GM12878 (cell line): ENCODE measurements around the gene SUSD1. TPM values are rescaled to one million over a fixed set of nuclear protein-coding genes. Genes with fewer than 3 reads are reported as not detected.

Experiments
- ATAC-seq: fragments of 200-7000 bp; cut with Tn5 transposase; 3 replicates; pipeline ENCODE4 v1.9.1; 2020; ENCODE audit warnings: mild to moderate bottlenecking, moderate library complexity
- BruUV-seq: library from RNA; stranded (reverse); fragments of 400-500 nt; replicated peaks from 2 replicates; lab custom pipeline; 2021; lab: Mats Ljungman, UMichigan
- CTCF ChIA-PET: fragments of 300-600 bp; sonication (Branson Sonifier 250); formaldehyde crosslinking; extraction: SDS; loops from one replicate; lab custom pipeline; 2021; ENCODE audit warnings: inconsistent platforms; lab: Yijun Ruan, JAX
- POLR2A ChIA-PET: fragments of 350-600 bp; formaldehyde crosslinking; extraction: SDS; loops from one replicate; lab custom pipeline; 2021; ENCODE audit warnings: inconsistent platforms; lab: Charles Lee
- RAD21 ChIA-PET: fragments of 300-600 bp; sonication (Branson Sonifier 250); formaldehyde crosslinking; loops from one replicate; lab custom pipeline; 2023; ENCODE audit warnings: antibody characterized with exemption; ENCODE audit not compliant: unreplicated experiment; lab: Charles Lee
- SMC1A ChIA-PET: fragments of 300-600 bp; sonication (Branson Sonifier 250); formaldehyde crosslinking; loops from one replicate; lab custom pipeline; 2023; ENCODE audit not compliant: unreplicated experiment, uncharacterized antibody; lab: Charles Lee
- DNase-seq: peaks from one replicate; pipeline ENCODE4 v3.0.0-alpha.2; 2011; ENCODE audit warnings: low read depth, low spot score
- FAIRE-seq: peaks from 3 replicates; lab custom pipeline; 2011; peaks lifted over from hg19 to GRCh38; lab: Jason Lieb, UNC
- H2AFZ ChIP-seq: 2 replicates; pipeline ENCODE4 v1.6.0; 2011; ENCODE audit warnings: low read depth, low read length, control low read depth; ENCODE audit not compliant: control insufficient read depth
- H3K27ac ChIP-seq: 2 replicates; pipeline ENCODE4 v1.5.1; 2011; ENCODE audit warnings: control low read depth; ENCODE audit not compliant: control insufficient read depth, insufficient read depth
- H3K27me3 ChIP-seq, 2 experiments: replicated peaks in 1 of 2; 2 replicates each; pipeline versions ENCODE4 v1.6.0 to v1.6.1; 2011; ENCODE audit warnings: low read length in 1 of 2; ENCODE audit not compliant: control insufficient read depth in 2 of 2, insufficient read depth in 2 of 2
- H3K36me3 ChIP-seq, 2 experiments: 2 replicates each; pipeline ENCODE4 v1.5.1; 2011; ENCODE audit warnings: low read length in 1 of 2; ENCODE audit not compliant: control insufficient read depth in 2 of 2, insufficient read depth in 2 of 2
- H3K4me1 ChIP-seq: 2 replicates; pipeline ENCODE4 v1.6.1; 2011; ENCODE audit warnings: mild to moderate bottlenecking, low read length, moderate library complexity, mixed read lengths; ENCODE audit not compliant: control insufficient read depth, insufficient read depth
- H3K4me2 ChIP-seq: 2 replicates; pipeline ENCODE4 v1.6.0; 2011; ENCODE audit warnings: control low read depth; ENCODE audit not compliant: control insufficient read depth, insufficient read depth
- H3K4me3 ChIP-seq: fragments of 200-600 bp; sonication (generic); 2 replicates; pipeline ENCODE4 v1.5.1; 2016
- H3K79me2 ChIP-seq: 2 replicates; pipeline ENCODE4 v1.6.0; 2011; ENCODE audit warnings: low read length; ENCODE audit not compliant: control insufficient read depth, insufficient read depth
- H3K9ac ChIP-seq: 2 replicates; pipeline ENCODE4 v1.8.0; 2011; ENCODE audit warnings: low read length, control low read depth, mixed read lengths; ENCODE audit not compliant: control insufficient read depth, insufficient read depth
- H3K9me3 ChIP-seq: replicated peaks from 3 replicates; pipeline ENCODE4 v1.5.1; 2011; ENCODE audit warnings: mild to moderate bottlenecking, low read length; ENCODE audit not compliant: control insufficient read depth, insufficient read depth
- H4K20me1 ChIP-seq: 2 replicates; pipeline ENCODE4 v1.6.0; 2011; ENCODE audit not compliant: control insufficient read depth, insufficient read depth
- EED ChIP-seq: sonication (generic); IDR thresholded peaks from 2 replicates; pipeline ENCODE4 v1.6.1; 2016; ENCODE audit warnings: antibody characterized with exemption, low read depth
- HDGF ChIP-seq: fragments of 450-650 bp; IDR thresholded peaks from 2 replicates; pipeline ENCODE4 v1.6.1; 2016; ENCODE audit warnings: antibody characterized with exemption
- IKZF1 ChIP-seq: fragments of 450-650 bp; conservative IDR thresholded peaks from 2 replicates; pipeline ENCODE4 v1.6.1; 2017; ENCODE audit warnings: antibody characterized with exemption, mild to moderate bottlenecking
- IKZF2 ChIP-seq, 2 experiments: fragments of 450-650 bp; IDR thresholded peaks; 2 replicates each; pipeline ENCODE4 v1.6.1; 2017; ENCODE audit warnings: mild to moderate bottlenecking in 2 of 2, moderate library complexity in 2 of 2
- MTA2 ChIP-seq: fragments of 450-650 bp; IDR thresholded peaks from 2 replicates; pipeline ENCODE4 v1.6.1; 2016; ENCODE audit warnings: low read depth, mild to moderate bottlenecking, moderate library complexity
- NFIC ChIP-seq: IDR thresholded peaks from 2 replicates; pipeline ENCODE4 v1.6.1; 2012; ENCODE audit warnings: low read depth, mild to moderate bottlenecking, inconsistent platforms, low read length, moderate library complexity
- NR2F1 ChIP-seq: fragments of 450-650 bp; conservative IDR thresholded peaks from 2 replicates; pipeline ENCODE4 v1.6.1; 2017; ENCODE audit warnings: mild to moderate bottlenecking
- NRF1 ChIP-seq: conservative IDR thresholded peaks from 2 replicates; pipeline ENCODE4 v1.6.1; 2011; ENCODE audit warnings: mild to moderate bottlenecking, low read depth, low read length, improper control_type of control experiment
- POLR2A ChIP-seq: IDR thresholded peaks from 2 replicates; pipeline ENCODE4 v1.6.1; 2011; ENCODE audit warnings: low read depth, mild to moderate bottlenecking, low read length
- RB1 ChIP-seq: fragments of 450-650 bp; formaldehyde crosslinking; IDR thresholded peaks from 2 replicates; pipeline ENCODE4 v1.6.1; 2017; ENCODE audit warnings: mild to moderate bottlenecking, borderline replicate concordance
- RUNX3 ChIP-seq: IDR thresholded peaks from 2 replicates; pipeline ENCODE4 v1.6.1; 2012; ENCODE audit warnings: low read length, inconsistent platforms
- SP1 ChIP-seq: IDR thresholded peaks from one replicate; pipeline ENCODE4 v1.6.1; 2011; ENCODE audit warnings: low read depth, low read length
- TCF7 ChIP-seq: IDR thresholded peaks from 2 replicates; pipeline ENCODE4 v1.6.1; 2014; ENCODE audit warnings: antibody characterized with exemption, borderline replicate concordance
- ZNF217 ChIP-seq: fragments of 450-650 bp; IDR thresholded peaks from 2 replicates; pipeline ENCODE4 v1.6.1; 2017; ENCODE audit warnings: antibody characterized with exemption, mild to moderate bottlenecking
- ZNF384 ChIP-seq: IDR thresholded peaks from 2 replicates; pipeline ENCODE4 v1.6.1; 2012; ENCODE audit warnings: low read depth, mild to moderate bottlenecking, low read length, improper control_type of control experiment, borderline replicate concordance
- WGBS: methylation state at CpG from one replicate; pipeline ENCODE4 v1.1.6; 2016; ENCODE audit warnings: low lambda C conversion rate; ENCODE audit not compliant: insufficient replicate concordance, insufficient coverage; ENCODE audit errors: missing lambda C conversion rate; 5-methylcytosine and 5-hydroxymethylcytosine counted together
- in situ Hi-C: fragments of 300-500 bp; cut with MboI; formaldehyde crosslinking; loops from 9 replicates; pipeline ENCODE4 v1.14.3; 2018; ENCODE audit warnings: mixed read lengths
- intact Hi-C: fragments of 100-400 bp; cut with micrococcal nuclease; formaldehyde crosslinking; loops from one replicate; pipeline ENCODE4 v1.14.2; 2022; ENCODE audit not compliant: unreplicated experiment
- polyA plus RNA-seq, 11 experiments: library from polyadenylated mRNA; depleted of rRNA in 4 of 11; unstranded in 6 of 11; stranded (reverse) in 5 of 11; fragments of >200 nt; fragmentation: Nextera tagmentation in 4 of 11; fragmentation: Illumina TruSeq in 1 of 11; extraction: Ambion mirVana in 4 of 11; extraction: Trizol in 1 of 11; gene quantifications; 1 replicate in 1 of 11; 2 replicates in 10 of 11; pipeline versions ENCODE4 v1.2.1 to v1.2.3, GENCODE V29; 2011 to 2016; ENCODE audit warnings: inconsistent platforms in 2 of 11, missing spikeins in 2 of 11, low read depth in 1 of 11
- total RNA-seq, 4 experiments: library from RNA; depleted of rRNA in 3 of 4; stranded (reverse); fragments of >200 nt in 3 of 4; fragmentation: Illumina TruSeq in 1 of 4; extraction: Trizol in 1 of 4; gene quantifications; 2 replicates each; pipeline versions ENCODE4 v1.2.1 to v1.2.3, GENCODE V29; 2013 to 2021

The SUSD1 gene
- total and polyA plus RNA-seq, 10 of the 15 experiments (the other 5 are each of a cell fraction or from before 2014, with no cell fraction given) = 6.7 to 20.8 (median 13.2) TPM

DNA sequence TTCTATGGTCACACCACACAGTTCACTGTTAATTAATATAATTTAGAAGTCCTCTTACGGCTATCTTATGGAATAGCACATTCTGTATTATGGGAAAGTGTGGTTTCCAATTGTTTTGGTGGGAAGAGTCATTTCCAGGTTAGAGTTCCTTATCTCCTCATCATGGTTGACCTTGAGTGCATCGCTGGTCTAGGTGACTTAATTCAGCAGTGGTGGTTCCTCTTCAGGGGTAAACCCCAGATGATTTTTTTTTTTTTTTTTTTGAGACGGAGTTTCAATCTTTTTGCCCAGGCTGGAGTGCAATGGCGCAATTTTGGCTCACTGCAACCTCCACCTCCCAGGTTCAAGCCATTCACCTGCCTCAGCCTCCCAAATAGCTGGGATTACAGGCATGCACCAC is 171.6 kb downstream of the SUSD1 start:
- no peak overlapping the region for H2AFZ ChIP-seq
- in situ Hi-C loops (loop anchor here (25.0 kb wide), 1 partner anchor 1866 kb away; no protein-coding TSS in a partner anchor), intact Hi-C loops (no loop called here)
- SMC1A ChIA-PET = interaction anchor here (0.6 to 8.8 kb wide), 6 partner anchors 10 to 71 kb away, joined by 3 to 69 read pairs (median 6); no protein-coding TSS in a partner anchor
- no peak for DNase-seq
- H3K4me3 ChIP-seq = no peak overlapping the region
- no peaks in the 10 kb centered on the region for H3K9me3 ChIP-seq
- no peak for FAIRE-seq
- H3K27ac ChIP-seq = peak overlapping the region; percentile 4; the same call in 1 of the 2 replicates
- WGBS = 80% methylated on average over 3 of the region's 4 CpGs
- H4K20me1 ChIP-seq = no peaks in the 10 kb centered on the region
- CTCF ChIA-PET = interaction anchor here (1.1 to 1.7 kb wide), 2 partner anchors 10 kb away, joined by 3 to 6 read pairs; no protein-coding TSS in a partner anchor
- BruUV-seq = no TSS peak
- peak overlapping the region; percentile 51 for H3K4me2 ChIP-seq
- no peak overlapping the region for H3K9ac ChIP-seq
- peaks cover 30% of the 10 kb centered on the region for H3K4me1 ChIP-seq
- no peak for TF ChIP-seq MTA2
- no peak for TF ChIP-seq ZNF217
- peak; percentile 28; the same call in 1 of the 2 replicates for TF ChIP-seq NFIC
- TF ChIP-seq NRF1 = no peak
- TF ChIP-seq HDGF = no peak
- TF ChIP-seq NR2F1 = peak; percentile 53; the same call in 1 of the 2 replicates
- peak in 1 of 2 experiments; percentile 35; a peak in 1 of 4 replicates for TF ChIP-seq IKZF2 (IDR thresholded peaks at IDR 0.05)
- no peak for TF ChIP-seq TCF7
- no peak for TF ChIP-seq SP1
- no peak for TF ChIP-seq RB1
- TF ChIP-seq ZNF384 = peak; percentile 14; the same call in 1 of the 2 replicates
- peak; percentile 35 for TF ChIP-seq RUNX3
- TF ChIP-seq EED = peak; percentile 3; the same call in 1 of the 2 replicates
- 0 out of 2 replicates have a peak, but pooled peaks have one; percentile 11 for TF ChIP-seq IKZF1
- TF ChIP-seq POLR2A = no peak
- RAD21 ChIA-PET = interaction anchor here (1.7 to 4.8 kb wide), 3 partner anchors 11 to 71 kb away, joined by 6 to 43 read pairs (median 9); no protein-coding TSS in a partner anchor
- no peaks in the 10 kb centered on the region for H3K79me2 ChIP-seq
- no peaks in the 10 kb centered on the region for H3K27me3 ChIP-seq
- POLR2A ChIA-PET = interaction anchor here (0.6 to 0.7 kb wide), 2 partner anchors 17 to 74 kb away, joined by 3 to 4 read pairs; no protein-coding TSS in a partner anchor
- no peaks in the 10 kb centered on the region for H3K36me3 ChIP-seq
- ATAC-seq = peak; percentile 60
